Fibroblast of lung (primary cell): ENCODE data around the gene ETFB. TPM values are rescaled to one million over a fixed set of nuclear protein-coding genes. Genes with fewer than 3 reads are reported as not detected.

Experiments
- DNase-seq, 2 donors: peaks; one replicate each; pipeline versions ENCODE4 v3.0.0 to v3.0.0-alpha.2; 2010; ENCODE audit warnings: low read depth in 2 of 2
- H2AFZ ChIP-seq: 2 replicates; pipeline ENCODE4 v1.5.1; 2012; ENCODE audit warnings: low read length, control low read depth, inconsistent platforms
- H3K27ac ChIP-seq: 2 replicates; pipeline ENCODE4 v1.5.1; 2011; ENCODE audit warnings: low read length, control low read depth; ENCODE audit not compliant: insufficient read depth
- H3K27me3 ChIP-seq: 2 replicates; pipeline ENCODE4 v1.5.1; 2011; ENCODE audit warnings: mild to moderate bottlenecking, low read length; ENCODE audit not compliant: control insufficient read depth, insufficient read depth
- H3K36me3 ChIP-seq: 2 replicates; pipeline ENCODE4 v1.5.1; 2011; ENCODE audit warnings: low read length; ENCODE audit not compliant: control insufficient read depth, insufficient read depth
- H3K4me1 ChIP-seq: 2 replicates; pipeline ENCODE4 v1.5.1; 2011; ENCODE audit warnings: low read length; ENCODE audit not compliant: control insufficient read depth, insufficient read depth; ENCODE audit errors: extremely low read depth
- H3K4me2 ChIP-seq: 2 replicates; pipeline ENCODE4 v1.5.1; 2011; ENCODE audit warnings: low read length, control low read depth; ENCODE audit not compliant: insufficient read depth; ENCODE audit errors: extremely low read depth
- H3K4me3 ChIP-seq, 4 experiments: fragments of 200-600 bp in 1 of 4; sonication (generic) in 1 of 4; replicated peaks in 1 of 4; 2 replicates each; pipeline ENCODE4 v1.5.1; 2011 to 2016; ENCODE audit warnings: low read length in 4 of 4, low read depth in 3 of 4, mild to moderate bottlenecking in 3 of 4, control low read depth in 2 of 4, inconsistent platforms in 1 of 4, mixed read lengths in 1 of 4; ENCODE audit not compliant: insufficient read depth in 1 of 4; ENCODE audit errors: control extremely low read depth in 1 of 4
- H3K79me2 ChIP-seq: 2 replicates; pipeline ENCODE4 v1.5.1; 2012; ENCODE audit warnings: mild to moderate bottlenecking, low read length, inconsistent platforms; ENCODE audit not compliant: control insufficient read depth, insufficient read depth
- H3K9ac ChIP-seq: 2 replicates; pipeline ENCODE4 v1.5.1; 2011; ENCODE audit warnings: mild to moderate bottlenecking, low read length, control low read depth; ENCODE audit not compliant: insufficient read depth
- H3K9me3 ChIP-seq: 2 replicates; pipeline ENCODE4 v1.5.1; 2012; ENCODE audit warnings: low read depth, low read length; ENCODE audit not compliant: control insufficient read depth, insufficient read depth
- H4K20me1 ChIP-seq: 2 replicates; pipeline ENCODE4 v1.5.1; 2011; ENCODE audit warnings: low read length; ENCODE audit not compliant: control insufficient read depth, insufficient read depth; ENCODE audit errors: extremely low read depth
- EZH2 ChIP-seq: IDR thresholded peaks from 2 replicates; pipeline ENCODE4 v1.5.1; 2012; ENCODE audit warnings: low read length, control low read depth, mild to moderate bottlenecking; ENCODE audit errors: missing control alignments
- polyA plus RNA-seq, 2 donors: library from polyadenylated mRNA; depleted of rRNA in 1 of 2; stranded (reverse) in 1 of 2; unstranded in 1 of 2; fragments of >200 nt; gene quantifications; 2 replicates each; pipeline ENCODE4 v1.2.1, GENCODE V29; 2011 to 2012; ENCODE audit warnings: missing spikeins in 1 of 2
- total RNA-seq: library from RNA; depleted of rRNA; stranded (reverse); fragments of >200 nt; gene quantifications from 2 replicates; pipeline ENCODE4 v1.2.1, GENCODE V29; 2014
- TF ChIP-seq, protein P1 (sequence below), 2 donors: IDR thresholded peaks in 1 of 2; conservative IDR thresholded peaks in 1 of 2; 1 replicate in 1 of 2; 2 replicates in 1 of 2; pipeline ENCODE4 v1.5.1; 2011 to 2012; ENCODE audit warnings: low read length in 2 of 2, control low read depth in 1 of 2, inconsistent platforms in 1 of 2, low read depth in 1 of 2, mild to moderate bottlenecking in 1 of 2

Gene ETFB
- total and polyA plus RNA-seq, 2 donors (not counting 1 experiment from before 2014, with no cell fraction given): 84.4 to 123 TPM

DNA sequence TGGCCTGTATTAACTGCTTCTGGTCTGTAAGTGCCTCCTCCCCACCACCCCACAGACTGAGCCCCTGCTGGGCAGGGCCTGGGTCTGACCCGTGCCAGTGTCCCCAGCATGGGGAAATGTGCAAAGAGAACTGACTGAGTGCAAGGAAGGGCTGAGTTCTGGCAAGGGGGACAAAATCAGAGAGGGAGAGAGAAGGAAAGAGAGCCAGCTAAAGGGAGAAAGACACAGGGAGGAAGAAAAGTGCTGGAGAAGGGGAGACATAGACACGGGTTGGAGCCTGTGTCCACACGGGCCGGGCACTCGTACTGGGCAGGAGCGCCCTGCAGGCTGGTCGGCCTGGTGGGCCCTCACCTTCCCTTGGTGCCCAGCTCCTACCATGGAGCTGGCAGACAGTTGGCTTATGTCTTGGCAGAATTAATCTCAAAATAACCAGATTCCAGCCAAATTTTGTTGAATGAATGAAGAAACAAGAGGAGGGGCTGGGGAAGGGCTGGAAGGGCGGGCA, 5.0 kb upstream of the ETFB start:
- no peak overlapping the region for H3K4me3 ChIP-seq
- no peaks in the 10 kb centered on the region for H4K20me1 ChIP-seq
- TF ChIP-seq EZH2: no peak
- TF ChIP-seq, protein P1, sequence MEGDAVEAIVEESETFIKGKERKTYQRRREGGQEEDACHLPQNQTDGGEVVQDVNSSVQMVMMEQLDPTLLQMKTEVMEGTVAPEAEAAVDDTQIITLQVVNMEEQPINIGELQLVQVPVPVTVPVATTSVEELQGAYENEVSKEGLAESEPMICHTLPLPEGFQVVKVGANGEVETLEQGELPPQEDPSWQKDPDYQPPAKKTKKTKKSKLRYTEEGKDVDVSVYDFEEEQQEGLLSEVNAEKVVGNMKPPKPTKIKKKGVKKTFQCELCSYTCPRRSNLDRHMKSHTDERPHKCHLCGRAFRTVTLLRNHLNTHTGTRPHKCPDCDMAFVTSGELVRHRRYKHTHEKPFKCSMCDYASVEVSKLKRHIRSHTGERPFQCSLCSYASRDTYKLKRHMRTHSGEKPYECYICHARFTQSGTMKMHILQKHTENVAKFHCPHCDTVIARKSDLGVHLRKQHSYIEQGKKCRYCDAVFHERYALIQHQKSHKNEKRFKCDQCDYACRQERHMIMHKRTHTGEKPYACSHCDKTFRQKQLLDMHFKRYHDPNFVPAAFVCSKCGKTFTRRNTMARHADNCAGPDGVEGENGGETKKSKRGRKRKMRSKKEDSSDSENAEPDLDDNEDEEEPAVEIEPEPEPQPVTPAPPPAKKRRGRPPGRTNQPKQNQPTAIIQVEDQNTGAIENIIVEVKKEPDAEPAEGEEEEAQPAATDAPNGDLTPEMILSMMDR (conservative IDR thresholded peaks at IDR 0.05 in 1 of 2, IDR thresholded peaks at IDR 0.05 in 1 of 2; ENCODE audit: low read depth in 1 of 2, low read length in 2 of 2): no peak
- no peak for DNase-seq
- H3K9ac ChIP-seq: no peak overlapping the region
- no peaks in the 10 kb centered on the region for H3K79me2 ChIP-seq
- H3K27ac ChIP-seq: no peak overlapping the region
- H3K9me3 ChIP-seq: no peaks in the 10 kb centered on the region
- H3K36me3 ChIP-seq: no peaks in the 10 kb centered on the region
- H2AFZ ChIP-seq: no peak overlapping the region
- H3K4me1 ChIP-seq: peaks cover 3% of the 10 kb centered on the region
- H3K27me3 ChIP-seq: no peaks in the 10 kb centered on the region
- no peak overlapping the region for H3K4me2 ChIP-seq

DNA sequence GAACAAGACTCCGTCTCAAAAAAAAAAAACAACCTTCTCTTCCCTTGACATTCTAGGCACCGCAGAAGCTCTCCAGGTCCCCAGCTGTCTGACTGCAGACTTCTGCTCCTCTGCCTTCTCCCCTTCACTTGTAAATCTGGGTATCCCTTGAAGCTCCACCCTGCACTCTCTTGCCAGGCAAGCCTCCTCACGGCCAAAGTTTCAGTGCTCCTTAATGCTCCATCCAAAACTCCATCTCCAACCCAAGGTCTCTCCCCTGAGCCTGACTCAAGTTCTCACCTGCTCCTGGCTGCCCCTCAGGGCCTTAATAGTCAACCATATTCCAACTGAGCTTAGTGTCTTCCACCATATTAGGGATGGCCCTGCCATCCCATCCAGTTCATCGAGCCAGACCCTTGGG, 4.0 kb upstream of the ETFB start:
- no peak overlapping the region for H3K9ac ChIP-seq
- no peak overlapping the region for H3K27ac ChIP-seq
- H4K20me1 ChIP-seq: no peaks in the 10 kb centered on the region
- no peak for DNase-seq
- no peak overlapping the region for H3K4me3 ChIP-seq
- H3K4me1 ChIP-seq: peaks cover 6% of the 10 kb centered on the region
- peaks cover 4% of the 10 kb centered on the region for H3K79me2 ChIP-seq
- TF ChIP-seq, protein P1 (conservative IDR thresholded peaks at IDR 0.05 in 1 of 2, IDR thresholded peaks at IDR 0.05 in 1 of 2; ENCODE audit: low read depth in 1 of 2, low read length in 2 of 2): no peak
- no peak for TF ChIP-seq EZH2
- no peaks in the 10 kb centered on the region for H3K36me3 ChIP-seq
- no peak overlapping the region for H3K4me2 ChIP-seq
- H3K9me3 ChIP-seq: no peaks in the 10 kb centered on the region
- no peak overlapping the region for H2AFZ ChIP-seq
- H3K27me3 ChIP-seq: no peaks in the 10 kb centered on the region

DNA sequence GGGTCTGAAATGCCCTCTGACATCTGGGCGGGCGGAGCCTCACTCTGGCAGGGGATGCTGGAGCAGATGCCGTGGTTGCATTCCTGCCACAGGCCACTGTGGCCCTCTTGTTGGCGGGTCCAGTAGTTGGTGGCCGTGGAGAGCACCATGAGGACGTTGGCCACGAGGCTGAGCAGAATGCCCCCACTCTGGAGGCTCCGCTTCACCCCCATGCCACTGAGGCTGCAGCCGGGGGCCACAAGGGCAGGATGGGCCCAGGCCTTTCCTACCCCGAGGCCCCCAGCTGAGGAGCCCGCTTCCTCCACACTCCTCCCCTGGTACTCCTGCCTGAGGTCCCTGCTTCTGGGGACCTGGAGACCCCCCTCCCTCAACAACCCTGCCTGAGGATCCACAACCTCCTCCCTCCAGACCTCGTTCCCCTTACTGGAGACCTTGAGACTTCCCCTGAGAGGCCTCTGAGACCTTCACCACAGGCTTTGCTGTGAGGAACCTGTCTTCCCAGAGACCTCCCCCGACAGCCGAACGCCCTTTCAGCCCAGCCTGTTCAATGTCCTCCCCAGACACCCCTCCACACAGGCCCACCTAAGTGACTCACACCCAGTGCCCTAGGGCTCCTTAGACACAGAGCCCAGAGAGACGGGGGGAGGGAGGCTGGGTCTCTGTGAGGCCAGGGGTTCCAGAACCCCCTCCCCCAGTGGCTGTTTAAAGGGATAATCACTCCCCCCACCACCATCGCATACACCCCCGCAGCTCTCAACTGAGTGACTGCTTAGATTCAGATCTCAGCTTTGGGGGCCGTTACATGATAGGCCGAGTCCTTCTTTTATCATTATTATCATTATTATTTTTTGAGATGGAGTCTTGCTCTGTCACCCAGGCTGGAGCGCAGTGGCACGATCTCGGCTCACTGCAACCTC, 2.4 kb upstream of the ETFB start, which contains the start of gene CLDND2:
CLDND2 (minus strand) TSS at position 638 of the 917 bp plus-strand sequence; CDS start at position 212, 426 bp downstream.
- H3K9me3 ChIP-seq: no peaks in the 10 kb centered on the region
- peak within 1 kb of the TSS; percentile 82 for H3K4me2 ChIP-seq
- TF ChIP-seq, protein P1 (conservative IDR thresholded peaks at IDR 0.05 in 1 of 2, IDR thresholded peaks at IDR 0.05 in 1 of 2; ENCODE audit: low read depth in 1 of 2, low read length in 2 of 2): no peak
- H3K9ac ChIP-seq: peak within 1 kb of the TSS; percentile 82
- no peaks in the 10 kb centered on the region for H3K36me3 ChIP-seq
- H3K27ac ChIP-seq: peak within 1 kb of the TSS; percentile 84
- peak within 1 kb of the TSS; percentile 64 to 98 (median 80) for H3K4me3 ChIP-seq
- H2AFZ ChIP-seq: peak within 1 kb of the TSS; percentile 98
- no peaks in the 10 kb centered on the region for H3K27me3 ChIP-seq
- H3K4me1 ChIP-seq: peaks cover 6% of the 10 kb centered on the region
- no peaks in the 10 kb centered on the region for H4K20me1 ChIP-seq
- no peak for DNase-seq
- H3K79me2 ChIP-seq: peaks cover 4% of the 10 kb centered on the region
